Panc1 (cell line): ENCODE data around the gene DENND4C. TPM values are rescaled to one million over a fixed set of nuclear protein-coding genes. Genes with fewer than 3 reads are reported as not detected.
A peak's percentile ranks its signal among the peaks of the same experiment; 100 is the strongest.
"Not testable (repeated sequence)": the region's sequence is repeated elsewhere in the genome, so short reads cannot be mapped to it uniquely, and the experiment has no call there.

Source experiments
- ATAC-seq: fragments of 200-7000 bp; cut with Tn5 transposase; 2 replicates; pipeline ENCODE4 v1.9.1; 2020; ENCODE audit warnings: mild to moderate bottlenecking, moderate library complexity
- BruUV-seq: library from RNA; stranded (reverse); fragments of 400-500 nt; replicated peaks from 2 replicates; lab custom pipeline; 2021; lab: Mats Ljungman, UMichigan
- CTCF ChIA-PET: fragments of 300-600 bp; sonication (Branson Sonifier 250); formaldehyde crosslinking; loops from one replicate; lab custom pipeline; 2022; ENCODE audit warnings: antibody characterized with exemption; lab: Charles Lee
- POLR2A ChIA-PET: fragments of 300-600 bp; sonication (Branson Sonifier 250); formaldehyde crosslinking; loops from one replicate; lab custom pipeline; 2022; ENCODE audit warnings: antibody characterized with exemption; lab: Charles Lee
- DNase-seq: peaks from one replicate; pipeline ENCODE4 v3.0.0-alpha.2; 2010; ENCODE audit warnings: low read depth, low spot score
- H3K27ac ChIP-seq: 2 replicates; pipeline ENCODE4 v1.5.1; 2011; ENCODE audit warnings: mild to moderate bottlenecking, low read length, inconsistent platforms
- H3K27me3 ChIP-seq: fragments of 200-500 bp; sonication (Bioruptor generic); 2 replicates; pipeline ENCODE4 v1.6.0; 2014; ENCODE audit warnings: low read length, inconsistent platforms; ENCODE audit not compliant: control insufficient read depth, insufficient read depth
- H3K36me3 ChIP-seq: fragments of 200-500 bp; sonication (Bioruptor generic); 2 replicates; pipeline ENCODE4 v1.5.1; 2014; ENCODE audit warnings: inconsistent platforms, mild to moderate bottlenecking, low read length, moderate library complexity; ENCODE audit not compliant: control insufficient read depth, insufficient read depth
- H3K4me1 ChIP-seq: 2 replicates; pipeline ENCODE4 v1.5.1; 2011; ENCODE audit warnings: inconsistent platforms, mild to moderate bottlenecking, low read length, moderate library complexity; ENCODE audit not compliant: control insufficient read depth, insufficient read depth
- H3K4me3 ChIP-seq, 2 experiments: 2 replicates each; pipeline ENCODE4 v1.5.1; 2011 to 2012; ENCODE audit warnings: low read depth in 2 of 2, low read length in 2 of 2, mild to moderate bottlenecking in 2 of 2, inconsistent platforms in 1 of 2, moderate library complexity in 1 of 2
- H3K9me3 ChIP-seq: fragments of 200-500 bp; sonication (Bioruptor generic); 2 replicates; pipeline ENCODE4 v1.5.1; 2014; ENCODE audit warnings: low read depth, mild to moderate bottlenecking, inconsistent platforms, low read length, moderate library complexity; ENCODE audit not compliant: control insufficient read depth, insufficient read depth
- CTCF ChIP-seq: fragments of 450-650 bp; IDR thresholded peaks from 2 replicates; pipeline ENCODE4 v1.5.1; 2017; ENCODE audit warnings: mild to moderate bottlenecking
- POLR2AphosphoS5 ChIP-seq: IDR thresholded peaks from 2 replicates; pipeline ENCODE4 v1.6.1; 2012; ENCODE audit warnings: mild to moderate bottlenecking, low read depth, low read length, moderate library complexity
- REST ChIP-seq, 2 experiments: IDR thresholded peaks; 2 replicates each; pipeline ENCODE4 v1.6.1; 2011 to 2012; ENCODE audit warnings: low read depth in 2 of 2, control low read depth in 1 of 2, low read length in 1 of 2, mild to moderate bottlenecking in 1 of 2, moderate library complexity in 1 of 2; ENCODE audit not compliant: insufficient read depth in 1 of 2
- SIN3A ChIP-seq: IDR thresholded peaks from 2 replicates; pipeline ENCODE4 v1.6.1; 2012; ENCODE audit warnings: low read depth, mild to moderate bottlenecking, low read length, moderate library complexity, borderline replicate concordance; ENCODE audit not compliant: insufficient read depth
- TCF7L2 ChIP-seq: IDR thresholded peaks from 2 replicates; pipeline ENCODE4 v1.6.1; 2011; ENCODE audit warnings: mild to moderate bottlenecking, low read depth, low read length, inconsistent platforms
- in situ Hi-C: cut with HindIII; loops from 2 replicates; pipeline ENCODE4 v1.10.0; 2016; ENCODE audit warnings: low sequenced_read_pairs, low pct_unique_long_range_greater_than_20kb
- intact Hi-C: fragments of 100-400 bp; cut with micrococcal nuclease; formaldehyde crosslinking; loops from one replicate; pipeline ENCODE4 v1.10.0; 2022; ENCODE audit not compliant: unreplicated experiment
- total RNA-seq: library from RNA; stranded (reverse); gene quantifications from one replicate; pipeline ENCODE4 v1.2.1, GENCODE V29; 2021; ENCODE audit not compliant: unreplicated experiment

DENND4C gene
- total RNA-seq, 1 experiment from 2014 or later, result 10.5 TPM

GRCh38 chr9:19265602-19266001 is 35.1 kb downstream of the DENND4C start:
- H3K4me3 ChIP-seq, H3K27me3 ChIP-seq, H3K36me3 ChIP-seq, CTCF ChIA-PET, BruUV-seq, ATAC-seq, POLR2A ChIA-PET, H3K27ac ChIP-seq, H3K4me1 ChIP-seq, DNase-seq, H3K9me3 ChIP-seq, intact Hi-C loops, in situ Hi-C loops: not testable (repeated sequence)

GRCh38 chr9:19266778-19267384 is 36.4 kb downstream of the DENND4C start:
- H3K4me3 ChIP-seq, H3K27ac ChIP-seq, ATAC-seq, POLR2A ChIA-PET, H3K4me1 ChIP-seq, H3K9me3 ChIP-seq, DNase-seq, H3K36me3 ChIP-seq, H3K27me3 ChIP-seq, intact Hi-C loops, CTCF ChIA-PET, BruUV-seq, in situ Hi-C loops: not testable (repeated sequence)
- peak in 1 of 2 experiments; percentile 62; a peak in 2 of 4 replicates for TF ChIP-seq REST (IDR thresholded peaks at IDR 0.05; ENCODE audit: insufficient read depth in 1 of 2, low read depth in 2 of 2, low read length in 1 of 2)

- intact Hi-C loops (no loop called here), in situ Hi-C loops (no loop called here)
- Histone ChIP-seq H3K4me3 (no peak overlapping the region), H3K36me3 (no peaks in the 10 kb centered on the region), H3K27me3 (no peaks in the 10 kb centered on the region), H3K4me1 (no peaks in the 10 kb centered on the region), H3K9me3 (no peaks in the 10 kb centered on the region), H3K27ac (no peak overlapping the region)
- CTCF ChIA-PET, result no interaction called here
- BruUV-seq, result no TSS peak
- POLR2A ChIA-PET, result no interaction called here
- no peak for DNase-seq
- no peak for ATAC-seq
- TF ChIP-seq CTCF (no peak), POLR2AphosphoS5 (no peak), SIN3A (no peak), REST (IDR thresholded peaks at IDR 0.05; ENCODE audit: insufficient read depth in 1 of 2, low read depth in 2 of 2, low read length in 1 of 2) (no peak), TCF7L2 (no peak)
These were observed 39.1 kb downstream of the DENND4C start for GRCh38 chr9:19269582-19269981.
